HEK293 (cell line): ENCODE measurements around the gene CCDC144A.
"Not testable (repeated sequence)": the region's sequence is repeated elsewhere in the genome, so short reads cannot be mapped to it uniquely, and the experiment has no call there.

Source experiments
- CTCF ChIA-PET: fragments of 350-600 bp; formaldehyde crosslinking; extraction: SDS; loops from one replicate; lab custom pipeline; 2021; ENCODE audit warnings: antibody characterized with exemption; lab: Yijun Ruan, JAX
- POLR2A ChIA-PET: fragments of 300-600 bp; formaldehyde crosslinking; extraction: SDS; loops from one replicate; lab custom pipeline; 2020; ENCODE audit warnings: antibody characterized with exemption, inconsistent platforms; lab: Yijun Ruan, JAX
- H3K27ac ChIP-seq: fragments of 200-500 bp; sonication (Bioruptor generic); 2 replicates; pipeline ENCODE4 v1.5.1; 2014; ENCODE audit warnings: low read depth, low read length, control low read depth, inconsistent platforms; ENCODE audit errors: extremely low read depth
- H3K36me3 ChIP-seq, 2 experiments: fragments of 200-500 bp in 1 of 2; sonication (Bioruptor generic) in 1 of 2; 1 replicate in 1 of 2; 2 replicates in 1 of 2; pipeline ENCODE4 v1.5.1; 2014 to 2017; ENCODE audit warnings: inconsistent platforms in 2 of 2, low read length in 2 of 2; ENCODE audit not compliant: control insufficient read depth in 2 of 2, insufficient read depth in 1 of 2
- H3K4me1 ChIP-seq: fragments of 200-500 bp; sonication (Bioruptor generic); 2 replicates; pipeline ENCODE4 v1.5.1; 2014; ENCODE audit warnings: mild to moderate bottlenecking, low read length, inconsistent platforms; ENCODE audit not compliant: control insufficient read depth, insufficient read depth
- H3K4me3 ChIP-seq: 2 replicates; pipeline ENCODE4 v1.5.1; 2011; ENCODE audit warnings: low read depth, mild to moderate bottlenecking, control low read depth, low read length, moderate library complexity
- H3K9me3 ChIP-seq: fragments of 200-500 bp; sonication (Bioruptor generic); 2 replicates; pipeline ENCODE4 v1.5.1; 2014; ENCODE audit warnings: low read depth, low read length, inconsistent platforms; ENCODE audit not compliant: control insufficient read depth, insufficient read depth
- ZFHX2 ChIP-seq: fragments of 450-650 bp; formaldehyde crosslinking; conservative IDR thresholded peaks from 2 replicates; pipeline ENCODE4 v1.5.1; 2016; ENCODE audit warnings: missing biosample characterization, missing genetic modification characterization
- ZNF202 ChIP-seq: fragments of 450-650 bp; formaldehyde crosslinking; IDR thresholded peaks from 2 replicates; pipeline ENCODE4 v1.5.1; 2016; ENCODE audit warnings: missing biosample characterization, missing genetic modification characterization, borderline replicate concordance
- ZNF398 ChIP-seq: fragments of 450-650 bp; formaldehyde crosslinking; IDR thresholded peaks from 2 replicates; pipeline ENCODE4 v1.5.1; 2017; ENCODE audit warnings: missing biosample characterization, missing genetic modification characterization
- ZNF621 ChIP-seq: fragments of 450-650 bp; formaldehyde crosslinking; IDR thresholded peaks from 2 replicates; pipeline ENCODE4 v1.5.1; 2017; ENCODE audit warnings: missing biosample characterization, missing genetic modification characterization
- ZNF660 ChIP-seq: fragments of 450-650 bp; IDR thresholded peaks from 2 replicates; pipeline ENCODE4 v1.5.1; 2018; ENCODE audit warnings: missing biosample characterization, mild to moderate bottlenecking, missing genetic modification characterization

Gene CCDC144A

DNA sequence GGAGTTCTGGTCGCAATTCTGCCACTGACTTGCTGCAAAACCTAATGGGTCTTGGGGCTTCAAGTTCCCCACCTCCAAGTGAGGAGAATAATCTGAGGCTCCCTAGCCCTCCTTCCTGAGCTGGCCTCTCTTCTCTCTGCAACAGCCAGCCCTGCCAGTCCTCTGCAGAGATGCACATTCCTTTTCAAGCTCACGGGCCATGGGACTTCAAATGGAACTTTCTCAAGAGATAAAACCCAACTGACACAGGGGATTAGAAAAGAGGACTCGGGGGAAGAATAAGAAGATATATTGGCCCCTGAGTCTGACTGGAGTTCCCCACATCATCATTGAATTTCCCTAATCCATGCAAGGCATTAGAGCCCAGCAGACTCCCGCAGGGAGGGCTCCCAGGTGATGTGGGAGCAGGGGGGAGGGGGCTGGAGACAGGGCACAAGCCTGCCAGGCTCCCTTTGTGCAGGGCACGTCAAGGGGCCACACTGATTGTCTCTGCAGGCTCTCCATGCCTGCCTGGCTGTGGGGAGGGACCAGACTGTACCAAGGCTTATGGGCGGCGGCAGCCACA is 131.0 kb downstream of the CCDC144A start:
- no peaks in the 10 kb centered on the region for H3K36me3 ChIP-seq
- no peaks in the 10 kb centered on the region for H3K9me3 ChIP-seq
- no peak overlapping the region for H3K4me3 ChIP-seq
- CTCF ChIA-PET: no interaction called here
- POLR2A ChIA-PET: no interaction called here
- TF ChIP-seq ZNF398: no peak
- TF ChIP-seq ZNF660: no peak
- no peak for TF ChIP-seq ZFHX2
- no peak for TF ChIP-seq ZNF202 (tag by site-specific recombination)
- no peak for TF ChIP-seq ZNF621 (tag by site-specific recombination)
- H3K27ac ChIP-seq: no peak overlapping the region
- no peaks in the 10 kb centered on the region for H3K4me1 ChIP-seq

DNA sequence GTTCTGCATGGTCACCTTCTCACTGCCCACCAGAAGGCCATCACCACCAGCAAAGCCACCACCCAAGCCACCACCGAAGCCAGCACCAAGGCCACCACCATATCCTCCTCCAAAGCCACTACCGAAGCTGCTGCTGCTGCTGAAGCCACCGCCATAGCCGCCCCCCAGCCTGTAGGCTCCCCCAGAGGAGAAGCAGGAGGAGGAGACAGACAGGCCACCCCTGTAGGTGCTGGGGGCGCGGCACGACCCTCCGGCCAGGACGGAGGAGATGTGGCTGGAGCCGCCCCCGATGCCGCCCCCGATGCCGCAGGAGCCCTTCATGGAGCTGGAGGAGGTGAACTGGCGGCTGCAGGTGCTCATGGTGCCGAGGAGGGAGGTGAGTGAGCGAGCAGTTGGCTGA is 132.1 kb downstream of the CCDC144A start:
- H3K27ac ChIP-seq, H3K4me3 ChIP-seq, H3K4me1 ChIP-seq, H3K36me3 ChIP-seq, H3K9me3 ChIP-seq, CTCF ChIA-PET, POLR2A ChIA-PET: not testable (repeated sequence)

DNA sequence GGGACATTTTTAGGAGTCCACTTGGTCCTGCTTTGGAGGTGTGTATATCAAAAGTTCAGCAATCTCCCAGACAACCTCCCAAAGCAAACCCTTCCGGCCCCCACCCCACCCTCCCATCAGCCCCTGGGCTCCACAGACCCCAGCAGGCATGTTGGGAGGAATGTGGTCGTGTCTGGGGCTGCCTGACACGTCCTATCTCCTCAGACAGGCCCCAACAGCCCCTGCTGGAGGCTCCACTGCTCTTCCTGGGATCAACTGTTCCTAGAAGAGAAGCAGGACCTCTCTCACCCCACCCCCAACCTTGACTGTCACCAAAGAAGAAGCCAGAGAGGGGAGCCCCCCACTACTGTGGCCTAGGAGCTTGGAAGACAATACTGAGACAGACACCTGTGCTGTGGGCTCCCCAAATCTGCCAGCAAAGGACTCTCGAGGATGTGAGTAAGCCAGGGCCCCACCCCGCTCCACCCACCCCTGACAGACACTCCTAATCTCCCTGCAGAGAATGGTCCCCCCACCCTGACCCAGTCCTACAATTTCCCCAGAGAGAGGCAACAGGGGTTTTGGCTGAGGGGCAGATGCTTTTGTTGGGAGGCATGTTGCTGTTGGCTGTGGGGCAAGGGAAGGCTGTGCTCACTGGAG is 133.8 kb downstream of the CCDC144A start:
- H3K9me3 ChIP-seq, CTCF ChIA-PET, H3K4me3 ChIP-seq, H3K4me1 ChIP-seq, H3K36me3 ChIP-seq, POLR2A ChIA-PET, H3K27ac ChIP-seq: not testable (repeated sequence)
